ENCODE results near the gene IPO5.
"Not testable (repeated sequence)": the region's sequence is repeated elsewhere in the genome, so short reads cannot be mapped to it uniquely, and the experiment has no call there.

Gene IPO5

GRCh38 chr13:97951376-97951775, 2.1 kb upstream of the IPO5 start:
- DNase-seq = no peak

- DNase-seq = not testable (repeated sequence)
Observed at GRCh38 chr13:97952831-97953230, 644 bp upstream of the IPO5 start.

DNA sequence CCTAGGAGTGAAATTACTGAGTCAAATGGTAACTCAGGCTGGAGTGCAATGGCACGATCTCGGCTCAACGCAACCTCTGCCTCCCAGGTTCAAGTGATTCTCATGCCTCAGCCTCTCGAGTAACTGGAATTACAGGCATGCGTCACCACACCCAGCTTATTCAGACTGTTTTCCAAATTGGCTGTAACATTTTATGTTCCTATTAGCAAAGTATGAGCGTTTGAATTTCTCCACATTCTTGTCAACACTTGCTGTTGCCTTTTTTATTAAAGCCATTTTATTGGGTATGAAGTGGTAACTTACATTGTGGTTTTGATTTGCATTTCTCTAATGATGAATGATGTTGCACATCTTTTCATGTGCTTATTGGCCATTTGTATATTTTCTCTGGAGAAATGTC, 7.9 kb downstream of the IPO5 start:
- no peak for DNase-seq

- no peak for DNase-seq
Observed at GRCh38 chr13:97962887-97963286, 9.4 kb downstream of the IPO5 start.

DNA sequence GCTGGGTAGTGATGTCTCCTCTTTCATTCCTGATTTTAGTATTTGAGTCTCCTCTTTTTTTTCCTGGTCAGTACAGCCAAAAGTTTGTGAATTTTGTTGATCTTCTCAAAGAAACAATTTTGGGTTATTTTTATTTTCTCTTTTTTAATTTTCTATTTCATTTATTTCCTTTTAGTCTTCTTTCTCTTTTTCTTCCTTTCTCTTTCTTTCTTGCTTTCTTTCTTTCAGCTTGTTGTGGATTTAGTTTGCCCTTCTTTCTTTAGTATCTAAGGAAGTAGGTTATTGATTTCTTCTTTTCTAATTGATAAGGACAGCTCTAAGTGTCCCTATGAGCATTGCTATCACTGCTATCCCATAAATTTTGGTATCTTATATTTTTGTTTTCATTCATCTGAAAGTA, 13.8 kb downstream of the IPO5 start:
- DNase-seq = no peak

DNA sequence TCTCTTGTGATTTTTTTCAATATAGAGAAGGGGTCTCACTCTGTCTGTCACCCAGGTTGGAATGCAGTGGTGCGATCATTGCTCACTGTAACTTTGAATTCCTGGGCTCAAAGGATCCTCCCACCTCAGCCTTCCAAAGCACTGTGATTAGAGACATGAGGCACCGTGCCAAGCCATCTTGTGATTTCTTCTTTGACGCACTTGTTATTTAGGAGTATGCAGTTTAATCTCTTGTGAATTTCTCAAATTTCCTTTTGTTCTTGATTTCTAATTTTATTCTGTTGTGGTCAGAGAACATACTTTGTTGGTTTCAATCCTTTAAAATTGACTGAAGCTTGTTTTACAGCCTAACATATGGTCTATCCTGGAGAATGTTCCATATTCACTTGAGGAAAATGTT, 14.5 kb downstream of the IPO5 start:
- no peak for DNase-seq

DNA sequence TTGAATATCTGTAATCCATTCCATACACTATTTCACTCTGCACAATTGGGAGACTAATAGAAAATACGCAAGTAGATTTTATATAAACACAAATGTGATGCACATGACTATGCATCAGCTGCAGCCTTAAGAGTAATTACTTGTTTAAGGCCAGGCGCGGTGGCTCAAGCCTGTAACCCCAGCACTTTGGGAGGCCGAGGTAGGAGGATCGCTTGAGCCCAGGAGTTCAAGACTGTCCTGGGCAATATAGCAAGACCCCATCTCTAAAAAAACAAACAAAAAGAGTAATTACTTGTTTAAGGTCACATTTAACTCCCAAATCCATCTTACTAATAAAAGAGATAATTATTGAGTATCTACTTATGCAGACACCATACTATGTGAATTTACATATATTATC, 18.0 kb downstream of the IPO5 start:
- DNase-seq = no peak

GRCh38 chr13:97974773-97975172, 21.3 kb downstream of the IPO5 start:
- DNase-seq = no peak

GRCh38 chr13:97975280-97975847, 21.9 kb downstream of the IPO5 start:
- DNase-seq = no peak

- DNase-seq = peak; percentile 95
Observed at GRCh38 chr13:97975848-97976609, 22.6 kb downstream of the IPO5 start.

DNA sequence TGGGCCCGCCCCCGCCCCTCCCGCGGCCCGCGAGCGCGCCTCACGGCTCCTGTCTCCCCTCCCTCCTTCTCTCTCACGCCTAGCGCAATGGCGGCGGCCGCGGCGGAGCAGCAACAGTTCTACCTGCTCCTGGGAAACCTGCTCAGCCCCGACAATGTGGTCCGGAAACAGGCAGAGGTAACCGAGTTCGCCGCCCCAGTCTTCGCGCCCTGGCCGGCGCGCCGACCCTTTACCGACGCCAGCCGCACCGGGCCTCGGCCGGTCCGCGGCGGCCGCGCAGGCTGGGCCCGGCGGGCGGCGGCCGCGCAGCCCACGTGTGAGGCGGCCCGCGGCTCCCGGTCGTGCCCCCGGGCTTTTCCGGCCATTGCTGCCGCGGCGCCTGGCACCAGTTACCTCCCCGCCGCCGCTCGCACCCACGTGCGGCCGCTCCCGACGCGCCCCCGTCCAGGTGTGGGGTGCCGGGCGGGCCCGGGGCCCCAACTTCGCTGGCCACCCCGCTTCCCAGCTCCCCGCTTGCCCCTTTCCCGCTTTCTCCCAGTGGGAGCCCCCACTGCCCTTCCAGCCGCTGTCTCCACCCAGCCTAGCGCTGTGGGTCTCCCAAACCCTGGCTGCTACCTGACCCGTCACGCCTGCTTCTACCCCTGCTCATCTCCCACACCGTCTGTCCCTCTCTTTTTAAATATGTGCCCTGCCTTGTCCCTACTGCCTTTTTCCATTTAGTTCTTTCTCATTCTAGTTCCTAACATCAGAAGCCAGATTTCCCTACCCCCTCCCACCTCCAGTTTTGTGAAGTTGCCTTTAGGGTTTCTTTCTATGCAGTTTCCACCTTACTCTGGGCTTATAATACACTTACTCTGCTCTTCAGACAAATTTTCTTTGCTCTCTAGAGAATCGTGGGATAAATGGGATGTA, 23.4 kb downstream of the IPO5 start:
- peak; percentile 37 for DNase-seq

GRCh38 chr13:97977982-97978381, 24.5 kb downstream of the IPO5 start:
- DNase-seq = no peak

DNA sequence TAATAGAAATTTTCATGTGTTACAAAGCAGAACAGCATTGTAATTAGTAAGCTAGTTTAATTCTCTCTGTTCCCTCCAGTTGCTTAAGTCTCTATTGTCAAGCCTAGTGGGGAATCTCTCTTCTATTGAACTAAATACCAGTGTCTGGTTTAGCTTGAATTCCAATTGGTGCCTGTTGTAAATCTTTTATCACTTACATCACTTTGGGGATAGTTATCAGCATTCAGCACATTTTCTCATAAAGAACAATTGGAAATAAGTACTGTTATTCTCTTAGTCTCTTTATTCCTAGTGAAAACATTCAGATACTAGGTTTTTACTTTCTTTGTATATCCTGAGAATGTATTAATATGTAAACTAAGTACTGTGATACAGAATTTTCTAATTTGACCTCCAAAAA, 25.2 kb downstream of the IPO5 start:
- peak; percentile 29 for DNase-seq

DNA sequence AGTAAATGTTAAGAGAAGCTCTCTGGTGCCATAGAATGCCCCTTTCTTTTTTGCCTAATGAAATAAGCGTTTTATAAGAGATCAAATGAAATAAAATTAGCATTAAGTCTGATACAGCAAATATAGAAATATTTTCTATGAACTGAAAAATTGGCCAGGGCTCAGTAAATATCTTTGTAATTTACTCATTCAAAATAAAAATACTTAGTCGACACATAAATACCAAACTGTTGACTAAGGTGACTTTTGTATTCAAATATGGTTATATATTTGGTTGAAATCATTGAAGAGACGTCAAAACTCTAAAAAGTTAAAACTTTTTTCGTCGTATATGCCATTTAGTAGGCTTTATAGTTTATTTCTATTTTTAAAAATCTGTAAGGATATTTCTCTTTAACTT, 25.6 kb downstream of the IPO5 start:
- no peak for DNase-seq

- DNase-seq = no peak
Observed at GRCh38 chr13:97979556-97979955, 26.1 kb downstream of the IPO5 start.

- DNase-seq = no peak
Observed at GRCh38 chr13:97982286-97982685, 28.8 kb downstream of the IPO5 start.

DNA sequence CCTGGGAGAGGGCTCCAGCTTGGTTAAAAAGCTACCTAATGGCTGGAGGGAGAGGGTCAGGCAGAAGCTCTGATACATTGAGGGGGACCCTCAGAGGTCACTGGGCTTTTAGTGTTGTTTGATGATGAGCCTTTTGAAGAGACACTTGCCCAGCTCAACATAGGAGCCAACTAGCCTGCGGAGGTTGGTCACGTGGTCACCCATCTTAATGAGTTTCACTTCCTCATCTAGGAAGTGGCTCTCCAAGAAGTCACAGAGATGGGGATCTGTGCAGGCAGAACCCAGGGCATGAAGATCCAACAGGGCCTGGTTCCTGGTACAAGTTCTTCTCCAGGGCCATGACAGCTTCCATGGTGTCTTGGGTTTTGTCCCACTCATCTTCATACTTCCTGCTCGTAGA, 33.4 kb downstream of the IPO5 start:
- DNase-seq = no peak

- DNase-seq = no peak
Observed at GRCh38 chr13:97999653-98000052, 46.2 kb downstream of the IPO5 start.

DNA sequence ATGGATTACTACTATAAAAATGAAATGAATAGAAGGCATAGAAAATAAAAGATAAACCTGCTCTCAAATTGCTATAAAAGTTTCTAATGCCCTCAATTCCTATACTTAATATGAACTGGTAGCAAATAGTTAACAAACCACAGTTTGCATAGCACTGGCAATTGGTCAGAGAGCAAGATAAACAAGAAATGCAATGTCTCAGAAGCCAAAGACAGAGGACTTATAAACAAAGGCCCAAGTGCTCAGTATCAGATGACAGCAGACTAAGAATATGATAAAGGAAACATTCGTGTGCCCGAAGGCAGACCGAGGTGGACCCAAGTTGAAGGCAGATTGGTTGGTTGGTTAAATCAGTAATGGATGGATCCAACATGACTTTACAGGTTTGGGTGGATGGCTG, 50.6 kb downstream of the IPO5 start:
- DNase-seq = no peak

GRCh38 chr13:98004997-98005396, 51.5 kb downstream of the IPO5 start:
- DNase-seq = not testable (repeated sequence)

DNA sequence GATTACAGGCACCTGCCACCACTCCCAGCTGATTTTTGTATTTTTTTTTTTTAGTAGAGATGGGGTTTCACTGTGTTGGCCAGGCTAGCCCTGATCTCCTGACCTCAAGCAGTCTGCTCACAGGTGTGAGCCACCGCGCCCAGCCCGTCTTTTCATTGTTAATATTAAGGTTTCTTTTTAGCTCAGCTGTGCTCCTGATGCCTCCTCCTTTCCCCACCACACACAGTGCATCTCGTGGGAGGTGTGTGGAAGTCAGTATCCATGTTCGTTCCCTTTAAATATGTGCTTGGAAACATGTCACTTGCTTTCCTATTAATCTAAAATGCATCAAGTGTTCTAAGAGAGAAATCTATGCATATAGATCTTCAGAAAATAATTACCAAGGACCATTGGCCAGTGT, 53.5 kb downstream of the IPO5 start:
- no peak for DNase-seq

GRCh38 chr13:98013241-98013640, 59.8 kb downstream of the IPO5 start:
- no peak for DNase-seq

DNA sequence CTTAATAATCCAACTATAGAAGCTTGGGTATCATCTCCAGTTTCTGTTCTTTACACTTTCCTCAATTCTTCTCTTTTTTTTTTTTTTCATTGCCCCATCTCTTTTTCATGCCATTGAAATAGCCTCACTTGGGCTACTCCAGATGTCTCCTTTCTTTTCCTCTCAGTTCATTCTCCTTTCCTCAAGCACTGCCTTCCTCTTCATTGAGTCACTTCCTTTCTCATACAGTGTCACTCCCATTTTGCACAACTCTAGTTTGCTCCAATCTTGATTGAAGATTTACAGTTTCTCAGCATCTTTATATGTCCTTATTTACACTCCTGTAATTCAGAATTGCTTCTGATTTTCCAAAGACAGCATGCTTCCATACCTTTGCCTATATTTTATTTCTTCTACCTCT, 61.3 kb downstream of the IPO5 start:
- no peak for DNase-seq

- no peak for DNase-seq
Observed at GRCh38 chr13:98018293-98018692, 64.8 kb downstream of the IPO5 start.

Measured in hematopoietic multipotent progenitor cell treated with erythropoietin and hydrocortisone succinate and interleukin-3 and kit ligand, for 6 days (in vitro differentiated cells).